ENCODE measurements around the gene ZNF787. TPM values are rescaled to one million over a fixed set of nuclear protein-coding genes. Genes with fewer than 3 reads are reported as not detected.

The ZNF787 gene
- total and polyA plus RNA-seq, 2 of the 13 experiments (the other 11 are each of a cell fraction or from before 2014, with no cell fraction given): 15.1 to 42.8 TPM

DNA sequence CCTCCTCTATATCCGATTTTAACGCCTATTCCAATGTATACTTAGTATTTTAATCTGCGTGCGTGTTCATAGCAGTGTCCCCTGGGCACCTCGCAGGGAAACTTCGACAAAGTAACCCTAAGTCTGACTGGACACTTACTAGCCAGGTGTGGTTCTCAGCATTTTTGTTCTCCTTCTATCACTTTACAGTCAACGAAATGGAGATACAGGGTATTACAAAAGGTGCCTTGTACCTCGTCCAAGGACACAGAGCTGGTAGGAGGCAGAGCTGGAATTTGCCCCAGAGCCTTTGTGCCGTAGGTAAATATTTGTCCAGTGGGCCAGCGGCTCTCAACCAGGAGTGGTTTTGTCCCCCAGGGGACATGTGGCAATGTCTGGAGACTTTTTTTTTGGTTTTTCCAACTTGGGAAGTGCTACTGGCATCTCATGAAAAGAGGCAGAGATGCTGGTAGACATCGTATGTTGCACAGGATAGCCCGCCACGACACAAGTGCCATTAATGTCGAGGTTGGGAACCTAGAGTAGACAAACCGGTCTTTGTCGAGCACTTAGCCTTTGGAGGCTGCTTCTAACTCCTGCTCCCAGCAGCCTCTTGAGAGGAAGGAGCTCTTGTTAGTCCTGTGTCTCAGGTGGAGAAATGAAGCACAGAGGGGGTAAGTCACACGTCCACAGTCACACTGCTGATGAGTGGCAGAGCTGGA is 21.1 kb upstream of the ZNF787 start (continued):
- TF ChIP-seq SAP130 (CRISPR knock-in tag; IDR thresholded peaks at IDR 0.05; ENCODE audit: low read depth) (peak; percentile 92), GZF1 (CRISPR knock-in tag; IDR thresholded peaks at IDR 0.05) (0 out of 2 replicates have a peak, but pooled peaks have one; percentile 27), TCF7 (IDR thresholded peaks at IDR 0.05; ENCODE audit: low read depth) (peak; percentile 25; the same call in 1 of the 2 replicates), ZNF331 (CRISPR knock-in tag; IDR thresholded peaks at IDR 0.05) (peak; percentile 86), STAG1 (CRISPR knock-in tag; IDR thresholded peaks at IDR 0.05) (peak; percentile 19; the same call in 1 of the 2 replicates), CBX1 (IDR thresholded peaks at IDR 0.05; ENCODE audit: low read depth) (no peak), ZNF607 (CRISPR knock-in tag; IDR thresholded peaks at IDR 0.05; ENCODE audit: borderline replicate concordance) (no peak), SP5 (CRISPR knock-in tag; IDR thresholded peaks at IDR 0.05; ENCODE audit: borderline replicate concordance, low read depth) (peak; percentile 48), MAZ (IDR thresholded peaks at IDR 0.05; ENCODE audit: borderline replicate concordance, low read depth, low read length) (0 out of 2 replicates have a peak, but pooled peaks have one; percentile 79), MAZ (CRISPR knock-in tag; IDR thresholded peaks at IDR 0.05; ENCODE audit: low read depth) (no peak), ZNF251 (CRISPR knock-in tag; IDR thresholded peaks at IDR 0.05) (no peak), ZNF850 (CRISPR knock-in tag; conservative IDR thresholded peaks at IDR 0.05) (no peak), AHR (CRISPR knock-in tag; IDR thresholded peaks at IDR 0.05) (peak; percentile 22; the same call in 1 of the 2 replicates), SSRP1 (CRISPR knock-in tag; IDR thresholded peaks at IDR 0.05) (no peak; the same call in none of the 2 replicates), FOSL2 (CRISPR knock-in tag; IDR thresholded peaks at IDR 0.05) (peak; percentile 65; the same call in 1 of the 2 replicates), NCOA2 (CRISPR knock-in tag; IDR thresholded peaks at IDR 0.05) (peak; percentile 94), SMARCC2 (IDR thresholded peaks at IDR 0.05) (no peak), ASH2L (IDR thresholded peaks at IDR 0.05; ENCODE audit: insufficient read length, low read depth, low read length) (peak; percentile 81), POLR2AphosphoS5 (IDR thresholded peaks at IDR 0.05; ENCODE audit: low read depth, low read length) (peak; percentile 92), CREB1 (IDR thresholded peaks at IDR 0.05) (no peak), CREB1 (CRISPR knock-in tag; IDR thresholded peaks at IDR 0.05) (peak; percentile 67), PHF21A (CRISPR knock-in tag; IDR thresholded peaks at IDR 0.05) (peak; percentile 86), DMAP1 (CRISPR knock-in tag; IDR thresholded peaks at IDR 0.05) (peak; percentile 70; the same call in 1 of the 2 replicates), SMC3 (IDR thresholded peaks at IDR 0.05; ENCODE audit: low read length) (peak; percentile 60), MAFG (CRISPR knock-in tag; IDR thresholded peaks at IDR 0.05) (no peak), SOX5 (CRISPR knock-in tag; IDR thresholded peaks at IDR 0.05; ENCODE audit: borderline replicate concordance) (peak; percentile 85)
- TF ChIP-seq, protein P1, sequence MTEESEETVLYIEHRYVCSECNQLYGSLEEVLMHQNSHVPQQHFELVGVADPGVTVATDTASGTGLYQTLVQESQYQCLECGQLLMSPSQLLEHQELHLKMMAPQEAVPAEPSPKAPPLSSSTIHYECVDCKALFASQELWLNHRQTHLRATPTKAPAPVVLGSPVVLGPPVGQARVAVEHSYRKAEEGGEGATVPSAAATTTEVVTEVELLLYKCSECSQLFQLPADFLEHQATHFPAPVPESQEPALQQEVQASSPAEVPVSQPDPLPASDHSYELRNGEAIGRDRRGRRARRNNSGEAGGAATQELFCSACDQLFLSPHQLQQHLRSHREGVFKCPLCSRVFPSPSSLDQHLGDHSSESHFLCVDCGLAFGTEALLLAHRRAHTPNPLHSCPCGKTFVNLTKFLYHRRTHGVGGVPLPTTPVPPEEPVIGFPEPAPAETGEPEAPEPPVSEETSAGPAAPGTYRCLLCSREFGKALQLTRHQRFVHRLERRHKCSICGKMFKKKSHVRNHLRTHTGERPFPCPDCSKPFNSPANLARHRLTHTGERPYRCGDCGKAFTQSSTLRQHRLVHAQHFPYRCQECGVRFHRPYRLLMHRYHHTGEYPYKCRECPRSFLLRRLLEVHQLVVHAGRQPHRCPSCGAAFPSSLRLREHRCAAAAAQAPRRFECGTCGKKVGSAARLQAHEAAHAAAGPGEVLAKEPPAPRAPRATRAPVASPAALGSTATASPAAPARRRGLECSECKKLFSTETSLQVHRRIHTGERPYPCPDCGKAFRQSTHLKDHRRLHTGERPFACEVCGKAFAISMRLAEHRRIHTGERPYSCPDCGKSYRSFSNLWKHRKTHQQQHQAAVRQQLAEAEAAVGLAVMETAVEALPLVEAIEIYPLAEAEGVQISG (CRISPR knock-in tag; IDR thresholded peaks at IDR 0.05): peak; percentile 82
- TF ChIP-seq, protein P2, sequence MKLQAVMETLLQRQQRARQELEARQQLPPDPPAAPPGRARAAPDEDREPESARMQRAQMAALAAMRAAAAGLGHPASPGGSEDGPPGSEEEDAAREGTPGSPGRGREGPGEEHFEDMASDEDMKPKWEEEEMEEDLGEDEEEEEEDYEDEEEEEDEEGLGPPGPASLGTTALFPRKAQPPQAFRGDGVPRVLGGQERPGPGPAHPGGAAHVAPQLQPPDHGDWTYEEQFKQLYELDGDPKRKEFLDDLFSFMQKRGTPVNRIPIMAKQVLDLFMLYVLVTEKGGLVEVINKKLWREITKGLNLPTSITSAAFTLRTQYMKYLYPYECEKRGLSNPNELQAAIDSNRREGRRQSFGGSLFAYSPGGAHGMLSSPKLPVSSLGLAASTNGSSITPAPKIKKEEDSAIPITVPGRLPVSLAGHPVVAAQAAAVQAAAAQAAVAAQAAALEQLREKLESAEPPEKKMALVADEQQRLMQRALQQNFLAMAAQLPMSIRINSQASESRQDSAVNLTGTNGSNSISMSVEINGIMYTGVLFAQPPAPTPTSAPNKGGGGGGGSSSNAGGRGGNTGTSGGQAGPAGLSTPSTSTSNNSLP (IDR thresholded peaks at IDR 0.05; ENCODE audit: low read depth, low read length): peak; percentile 54; the same call in 1 of the 2 replicates
- TF ChIP-seq, protein P3, sequence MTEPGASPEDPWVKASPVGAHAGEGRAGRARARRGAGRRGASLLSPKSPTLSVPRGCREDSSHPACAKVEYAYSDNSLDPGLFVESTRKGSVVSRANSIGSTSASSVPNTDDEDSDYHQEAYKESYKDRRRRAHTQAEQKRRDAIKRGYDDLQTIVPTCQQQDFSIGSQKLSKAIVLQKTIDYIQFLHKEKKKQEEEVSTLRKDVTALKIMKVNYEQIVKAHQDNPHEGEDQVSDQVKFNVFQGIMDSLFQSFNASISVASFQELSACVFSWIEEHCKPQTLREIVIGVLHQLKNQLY (CRISPR knock-in tag; IDR thresholded peaks at IDR 0.05): 0 out of 2 replicates have a peak, but pooled peaks have one; percentile 49

All from HepG2 (cell line).